NCI-H2227 (cell line): ENCODE results near the gene CWH43.
"Not testable (repeated sequence)": the region's sequence is repeated elsewhere in the genome, so short reads cannot be mapped to it uniquely, and the experiment has no call there.

Experiments used
- DNase-seq: peaks from one replicate; lab custom pipeline; 2025; ENCODE audit not compliant: unreplicated experiment; lab: John Stamatoyannopoulos, UW

Gene CWH43

GRCh38 chr4:49096215-49096614 lies 110.1 kb downstream of the CWH43 start:
- DNase-seq = not testable (repeated sequence)

- not testable (repeated sequence) for DNase-seq
Measured at GRCh38 chr4:49096627-49097026, 110.6 kb downstream of the CWH43 start.

- not testable (repeated sequence) for DNase-seq
Measured at GRCh38 chr4:49097071-49097470, 111.0 kb downstream of the CWH43 start.

- not testable (repeated sequence) for DNase-seq
Measured at GRCh38 chr4:49097505-49097904, 111.4 kb downstream of the CWH43 start.

- not testable (repeated sequence) for DNase-seq
Measured at GRCh38 chr4:49098034-49098759, 112.1 kb downstream of the CWH43 start.

- DNase-seq = not testable (repeated sequence)
Measured at GRCh38 chr4:49099831-49100444, 113.9 kb downstream of the CWH43 start.

GRCh38 chr4:49102344-49102898 lies 116.3 kb downstream of the CWH43 start:
- not testable (repeated sequence) for DNase-seq

- DNase-seq = not testable (repeated sequence)
Measured at GRCh38 chr4:49103436-49104136, 117.5 kb downstream of the CWH43 start.

GRCh38 chr4:49104231-49104930 lies 118.3 kb downstream of the CWH43 start:
- not testable (repeated sequence) for DNase-seq

- DNase-seq = not testable (repeated sequence)
Measured at GRCh38 chr4:49105248-49105904, 119.3 kb downstream of the CWH43 start.

- not testable (repeated sequence) for DNase-seq
Measured at GRCh38 chr4:49107262-49107661, 121.2 kb downstream of the CWH43 start.

GRCh38 chr4:49108183-49108978 lies 122.3 kb downstream of the CWH43 start:
- DNase-seq = not testable (repeated sequence)

GRCh38 chr4:49109567-49110166 lies 123.6 kb downstream of the CWH43 start:
- DNase-seq = not testable (repeated sequence)

- not testable (repeated sequence) for DNase-seq
Measured at GRCh38 chr4:49110579-49110978, 124.5 kb downstream of the CWH43 start.
